ENCODE measurements around the gene F2RL3. TPM values are rescaled to one million over a fixed set of nuclear protein-coding genes. Genes with fewer than 3 reads are reported as not detected.

The F2RL3 gene
- total RNA-seq, 4 donors from 2014 or later, result 1.3 to 12.9 (median 1.8) TPM

- Histone ChIP-seq H3K9me3 (peaks cover 0 to 31% (median 0%) of the 10 kb centered on the region in 4 donors), H3K4me1 (peaks cover 0 to 15% (median 0%) of the 10 kb centered on the region in 4 donors), H3K4me3 (no peak overlapping the region), H3K27me3 (no peaks in the 10 kb centered on the region), H3K36me3 (peaks cover 2 to 65% (median 19%) of the 10 kb centered on the region in 3 donors), H3K27ac (no peak overlapping the region)
- no peak for DNase-seq (ENCODE audit: low spot score in 2 of 2)
- TF ChIP-seq POLR2A (IDR thresholded peaks at IDR 0.05) (no peak), EP300 (IDR thresholded peaks at IDR 0.05) (no peak), CTCF (IDR thresholded peaks at IDR 0.05) (no peak)
- WGBS, 2 donors, result 91 to 95% methylated on average over 42 to 48 of the region's 55 CpGs
Measured at GRCh38 chr19:16878181-16878965, 10.4 kb upstream of the F2RL3 start.

GRCh38 chr19:16880884-16881554 lies 7.8 kb upstream of the F2RL3 start:
- no peak overlapping the region for H3K27ac ChIP-seq
- peaks cover 0 to 35% (median 0%) of the 10 kb centered on the region in 4 donors for H3K9me3 ChIP-seq
- peaks cover 2 to 54% (median 19%) of the 10 kb centered on the region in 3 donors for H3K36me3 ChIP-seq
- H3K27me3 ChIP-seq, result peaks cover 0 to 9% of the 10 kb centered on the region in 2 donors
- no peak for DNase-seq (ENCODE audit: low spot score in 2 of 2)
- 67 to 95% methylated on average over 2 to 6 of the region's 8 CpGs for WGBS, 2 donors
- H3K4me3 ChIP-seq, result no peak overlapping the region
- no peak for TF ChIP-seq POLR2A (IDR thresholded peaks at IDR 0.05)
- TF ChIP-seq CTCF (IDR thresholded peaks at IDR 0.05), result no peak
- TF ChIP-seq EP300 (IDR thresholded peaks at IDR 0.05), result no peak
- peaks cover 0 to 12% (median 0%) of the 10 kb centered on the region in 4 donors for H3K4me1 ChIP-seq

- H3K36me3 ChIP-seq, result peaks cover 2 to 43% (median 10%) of the 10 kb centered on the region in 3 donors
- no peak overlapping the region for H3K4me3 ChIP-seq
- peaks cover 0 to 35% (median 0%) of the 10 kb centered on the region in 4 donors for H3K9me3 ChIP-seq
- WGBS, 2 donors, result 95 to 98% methylated on average over 3 of the region's 3 CpGs
- H3K4me1 ChIP-seq, result peaks cover 0 to 5% (median 0%) of the 10 kb centered on the region in 4 donors
- H3K27ac ChIP-seq, result no peak overlapping the region
- TF ChIP-seq POLR2A (IDR thresholded peaks at IDR 0.05), result no peak
- TF ChIP-seq EP300 (IDR thresholded peaks at IDR 0.05), result no peak
- TF ChIP-seq CTCF (IDR thresholded peaks at IDR 0.05), result no peak
- DNase-seq (ENCODE audit: low spot score in 2 of 2), result no peak
- H3K27me3 ChIP-seq, result peaks cover 0 to 12% of the 10 kb centered on the region in 2 donors
Measured at GRCh38 chr19:16882146-16882545, 6.7 kb upstream of the F2RL3 start.

DNA sequence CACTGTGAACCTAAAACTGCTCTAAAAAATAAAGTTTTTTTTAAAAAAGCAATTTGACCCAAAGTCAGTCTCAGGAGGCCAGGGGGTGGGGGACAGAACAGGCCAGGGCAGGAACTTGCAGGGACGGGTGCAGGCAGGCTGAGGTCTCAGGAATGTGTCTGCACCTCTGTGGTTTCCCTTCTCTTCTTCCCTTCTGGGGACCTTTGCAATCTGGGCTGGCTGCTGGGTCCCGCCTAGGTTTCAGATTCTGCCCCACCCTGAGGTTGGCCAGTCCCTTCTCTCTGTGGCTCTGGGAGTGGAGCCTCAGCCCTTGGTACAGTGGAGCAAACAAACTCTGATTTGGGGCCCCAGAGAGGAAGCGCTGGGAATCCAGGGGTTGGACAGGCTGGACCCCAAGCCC lies 5.3 kb upstream of the F2RL3 start:
- H3K27me3 ChIP-seq, result peaks cover 0 to 24% of the 10 kb centered on the region in 2 donors
- H3K4me3 ChIP-seq, result no peak overlapping the region
- DNase-seq (ENCODE audit: low spot score in 2 of 2), result no peak
- H3K27ac ChIP-seq, result no peak overlapping the region
- H3K9me3 ChIP-seq, result peaks cover 0 to 35% (median 0%) of the 10 kb centered on the region in 4 donors
- TF ChIP-seq POLR2A (IDR thresholded peaks at IDR 0.05), result no peak
- no peak for TF ChIP-seq EP300 (IDR thresholded peaks at IDR 0.05)
- no peak for TF ChIP-seq CTCF (IDR thresholded peaks at IDR 0.05)
- H3K4me1 ChIP-seq, result peaks cover 0 to 3% (median 0%) of the 10 kb centered on the region in 4 donors
- peaks cover 2 to 29% (median 8%) of the 10 kb centered on the region in 3 donors for H3K36me3 ChIP-seq
- 20 to 70% methylated on average over 1 to 3 of the region's 3 CpGs for WGBS, 2 donors

GRCh38 chr19:16885166-16885565 lies 3.6 kb upstream of the F2RL3 start:
- peaks cover 0 to 35% (median 0%) of the 10 kb centered on the region in 4 donors for H3K9me3 ChIP-seq
- H3K27ac ChIP-seq, result no peak overlapping the region
- TF ChIP-seq EP300 (IDR thresholded peaks at IDR 0.05) (no peak), POLR2A (IDR thresholded peaks at IDR 0.05) (no peak), CTCF (IDR thresholded peaks at IDR 0.05) (no peak)
- H3K4me3 ChIP-seq, result no peak overlapping the region
- peaks cover 0 to 34% of the 10 kb centered on the region in 2 donors for H3K27me3 ChIP-seq
- H3K36me3 ChIP-seq, result peaks cover 0 to 13% (median 0%) of the 10 kb centered on the region in 3 donors
- H3K4me1 ChIP-seq, result peaks cover 0 to 10% (median 2%) of the 10 kb centered on the region in 4 donors
- WGBS, 2 donors, result 45 to 48% methylated on average over 5 of the region's 5 CpGs
- no peak for DNase-seq (ENCODE audit: low spot score in 2 of 2)

Data from tibial nerve (tissue), 4 donors.